HG02970 (cell line): Measurements from ENCODE around the gene SIX4.

Experiments used
- ATAC-seq: cut with Tn5 transposase; IDR thresholded peaks from one replicate; pipeline ENCODE4 v1.9.1; 2021; ENCODE audit warnings: mild to moderate bottlenecking, moderate library complexity, moderate number of reproducible peaks; ENCODE audit not compliant: unreplicated experiment, low FRiP score

Gene SIX4

GRCh38 chr14:60722357-60723115 is 1.6 kb downstream of the SIX4 start:
- ATAC-seq: no peak

- no peak for ATAC-seq
Measured at GRCh38 chr14:60722107-60722356, 2.1 kb downstream of the SIX4 start.

GRCh38 chr14:60721326-60722106 is 2.6 kb downstream of the SIX4 start:
- ATAC-seq: no peak

GRCh38 chr14:60720962-60721325 is 3.2 kb downstream of the SIX4 start:
- no peak for ATAC-seq

- no peak for ATAC-seq
Measured at GRCh38 chr14:60720391-60720790, 3.8 kb downstream of the SIX4 start.

GRCh38 chr14:60713513-60713912 is 10.6 kb downstream of the SIX4 start:
- ATAC-seq: no peak

GRCh38 chr14:60710494-60710893 is 13.7 kb downstream of the SIX4 start:
- ATAC-seq: no peak

GRCh38 chr14:60707858-60708257 is 16.3 kb downstream of the SIX4 start:
- no peak for ATAC-seq

GRCh38 chr14:60705100-60705499 is 19.1 kb downstream of the SIX4 start:
- ATAC-seq: no peak

GRCh38 chr14:60700598-60700997 is 23.6 kb downstream of the SIX4 start:
- no peak for ATAC-seq

GRCh38 chr14:60695327-60695726 is 28.8 kb downstream of the SIX4 start:
- no peak for ATAC-seq

GRCh38 chr14:60691383-60692113 is 32.6 kb downstream of the SIX4 start:
- ATAC-seq: no peak

- ATAC-seq: no peak
Measured at GRCh38 chr14:60686865-60687264, 37.3 kb downstream of the SIX4 start.

- ATAC-seq: no peak
Measured at GRCh38 chr14:60684203-60684602, 39.9 kb downstream of the SIX4 start.

GRCh38 chr14:60681271-60681670 is 42.9 kb downstream of the SIX4 start:
- no peak for ATAC-seq

- ATAC-seq: no peak
Measured at GRCh38 chr14:60680511-60680910, 43.6 kb downstream of the SIX4 start.

GRCh38 chr14:60679566-60680258 is 44.4 kb downstream of the SIX4 start:
- ATAC-seq: no peak

GRCh38 chr14:60677701-60678100 is 46.5 kb downstream of the SIX4 start:
- no peak for ATAC-seq

GRCh38 chr14:60670989-60671388 is 53.2 kb downstream of the SIX4 start:
- ATAC-seq: no peak

- ATAC-seq: no peak
Measured at GRCh38 chr14:60668431-60669112, 55.6 kb downstream of the SIX4 start.
